IPS-18a (cell line): ENCODE measurements around the gene FHL2.
A peak's percentile ranks its signal among the peaks of the same experiment; 100 is the strongest.
"Not testable (repeated sequence)": the region's sequence is repeated elsewhere in the genome, so short reads cannot be mapped to it uniquely, and the experiment has no call there.

ENCODE experiments used
- H3K27ac ChIP-seq: one replicate; pipeline ENCODE4 v1.5.1; 2013; ENCODE audit warnings: low read length
- H3K27me3 ChIP-seq: one replicate; pipeline ENCODE4 v1.6.1; 2013; ENCODE audit warnings: mild to moderate bottlenecking, low read length; ENCODE audit not compliant: control insufficient read depth, insufficient read depth
- H3K36me3 ChIP-seq: one replicate; pipeline ENCODE4 v1.6.1; 2013; ENCODE audit warnings: low read depth, low read length; ENCODE audit not compliant: control insufficient read depth
- H3K4me1 ChIP-seq: one replicate; pipeline ENCODE4 v1.6.1; 2013; ENCODE audit warnings: low read depth, low read length; ENCODE audit not compliant: control insufficient read depth
- H3K4me3 ChIP-seq: one replicate; pipeline ENCODE4 v1.5.1; 2013; ENCODE audit warnings: low read length
- H3K9ac ChIP-seq: one replicate; pipeline ENCODE4 v1.6.1; 2013; ENCODE audit warnings: mild to moderate bottlenecking, low read length, moderate library complexity
- H3K9me3 ChIP-seq: one replicate; pipeline ENCODE4 v1.6.1; 2013; ENCODE audit warnings: low read depth, low read length; ENCODE audit not compliant: control insufficient read depth

Gene FHL2

DNA sequence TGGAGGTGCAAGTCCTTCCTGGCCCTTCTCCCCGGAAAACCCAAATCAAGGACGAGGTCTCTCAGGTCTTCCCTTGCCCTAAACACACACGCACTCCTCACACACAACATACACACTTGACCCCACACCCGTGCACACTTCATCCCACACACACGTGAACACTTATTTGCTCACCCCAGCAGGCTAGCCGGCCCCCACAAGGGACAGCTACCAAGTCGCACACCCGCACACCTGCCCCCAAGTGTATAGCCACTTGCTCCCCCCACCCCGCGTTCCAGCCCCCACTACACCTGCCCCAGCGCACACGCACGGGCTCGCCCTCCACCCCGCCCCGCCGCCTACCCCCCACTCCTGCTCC is 69.7 kb downstream of the FHL2 start:
- Histone ChIP-seq H3K9me3 (no peaks in the 10 kb centered on the region), H3K27ac (no peak overlapping the region), H3K9ac (peak overlapping the region; percentile 41), H3K36me3 (peaks cover 3% of the 10 kb centered on the region), H3K27me3 (no peaks in the 10 kb centered on the region), H3K4me3 (peak overlapping the region; percentile 65), H3K4me1 (peaks cover 24% of the 10 kb centered on the region)

GRCh38 chr2:105328281-105329196 is 70.3 kb downstream of the FHL2 start:
- no peak overlapping the region for H3K27ac ChIP-seq
- H3K4me3 ChIP-seq = peak overlapping the region; percentile 65
- peak overlapping the region; percentile 41 for H3K9ac ChIP-seq
- no peaks in the 10 kb centered on the region for H3K27me3 ChIP-seq
- H3K4me1 ChIP-seq = peaks cover 24% of the 10 kb centered on the region
- H3K36me3 ChIP-seq = no peaks in the 10 kb centered on the region
- no peaks in the 10 kb centered on the region for H3K9me3 ChIP-seq

GRCh38 chr2:105327690-105328089 is 71.2 kb downstream of the FHL2 start:
- H3K4me1 ChIP-seq = peaks cover 24% of the 10 kb centered on the region
- H3K27ac ChIP-seq = no peak overlapping the region
- no peak overlapping the region for H3K4me3 ChIP-seq
- H3K36me3 ChIP-seq = no peaks in the 10 kb centered on the region
- H3K9ac ChIP-seq = no peak overlapping the region
- H3K27me3 ChIP-seq = no peaks in the 10 kb centered on the region
- no peaks in the 10 kb centered on the region for H3K9me3 ChIP-seq

GRCh38 chr2:105327271-105327670 is 71.6 kb downstream of the FHL2 start:
- not testable (repeated sequence) for H3K9me3 ChIP-seq, H3K4me3 ChIP-seq, H3K27me3 ChIP-seq, H3K27ac ChIP-seq, H3K9ac ChIP-seq, H3K36me3 ChIP-seq
- H3K4me1 ChIP-seq = peaks cover 24% of the 10 kb centered on the region

DNA sequence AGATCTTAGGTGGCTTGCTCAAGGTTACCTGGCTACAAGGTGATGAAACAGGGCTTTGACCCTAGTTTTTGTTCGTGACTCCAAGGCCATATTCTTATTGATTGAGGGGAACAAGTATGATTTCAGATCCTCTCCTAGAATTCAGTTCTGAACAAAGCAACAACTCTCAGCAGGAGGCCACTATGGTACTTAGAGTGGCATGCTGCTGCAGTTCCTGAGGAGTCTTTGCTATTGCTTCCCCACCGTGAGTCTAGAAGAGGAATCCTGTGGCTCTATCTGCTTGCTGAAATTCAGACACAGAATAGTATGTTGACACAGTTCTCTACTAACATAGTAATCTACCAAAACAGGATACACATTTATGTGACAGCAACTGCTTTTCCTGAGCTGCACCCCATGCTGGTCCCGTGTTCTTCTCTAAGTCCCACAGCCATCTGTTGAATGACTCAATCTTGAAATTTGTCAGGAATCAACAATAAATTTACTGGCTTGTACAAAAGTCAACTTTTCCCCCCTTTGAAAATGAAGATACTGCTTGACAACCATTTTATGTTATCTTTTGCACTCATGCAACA is 73.4 kb downstream of the FHL2 start:
- Histone ChIP-seq H3K27ac (no peak overlapping the region), H3K27me3 (no peaks in the 10 kb centered on the region), H3K36me3 (no peaks in the 10 kb centered on the region), H3K9me3 (no peaks in the 10 kb centered on the region), H3K4me1 (peaks cover 21% of the 10 kb centered on the region), H3K9ac (no peak overlapping the region), H3K4me3 (no peak overlapping the region)

DNA sequence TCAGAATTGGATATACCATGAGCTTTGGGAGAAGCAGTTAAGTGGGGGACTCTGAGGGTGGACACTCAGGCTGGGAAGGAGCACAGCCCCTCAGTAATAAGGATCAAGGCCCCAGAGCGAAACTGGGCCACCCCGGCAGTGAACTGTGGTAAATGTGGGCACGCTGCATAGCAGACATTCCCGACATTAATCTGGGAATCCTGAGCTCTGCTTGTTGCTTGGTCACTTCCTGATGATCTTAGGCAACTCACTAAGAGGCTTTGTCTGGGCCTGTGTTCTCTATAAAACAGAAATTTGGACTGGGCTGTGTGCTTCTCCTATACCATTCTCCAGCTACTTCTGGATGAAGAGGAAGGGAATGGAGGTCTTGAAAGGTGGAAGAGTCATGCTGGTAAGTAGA is 74.1 kb downstream of the FHL2 start:
- Histone ChIP-seq H3K36me3 (no peaks in the 10 kb centered on the region), H3K9me3 (no peaks in the 10 kb centered on the region), H3K4me1 (peaks cover 16% of the 10 kb centered on the region), H3K27me3 (no peaks in the 10 kb centered on the region), H3K27ac (no peak overlapping the region), H3K9ac (no peak overlapping the region), H3K4me3 (no peak overlapping the region)

GRCh38 chr2:105324101-105324500 is 74.8 kb downstream of the FHL2 start:
- H3K9ac ChIP-seq = no peak overlapping the region
- no peak overlapping the region for H3K27ac ChIP-seq
- H3K36me3 ChIP-seq = no peaks in the 10 kb centered on the region
- H3K9me3 ChIP-seq = no peaks in the 10 kb centered on the region
- H3K4me3 ChIP-seq = no peak overlapping the region
- no peaks in the 10 kb centered on the region for H3K27me3 ChIP-seq
- H3K4me1 ChIP-seq = peaks cover 16% of the 10 kb centered on the region

DNA sequence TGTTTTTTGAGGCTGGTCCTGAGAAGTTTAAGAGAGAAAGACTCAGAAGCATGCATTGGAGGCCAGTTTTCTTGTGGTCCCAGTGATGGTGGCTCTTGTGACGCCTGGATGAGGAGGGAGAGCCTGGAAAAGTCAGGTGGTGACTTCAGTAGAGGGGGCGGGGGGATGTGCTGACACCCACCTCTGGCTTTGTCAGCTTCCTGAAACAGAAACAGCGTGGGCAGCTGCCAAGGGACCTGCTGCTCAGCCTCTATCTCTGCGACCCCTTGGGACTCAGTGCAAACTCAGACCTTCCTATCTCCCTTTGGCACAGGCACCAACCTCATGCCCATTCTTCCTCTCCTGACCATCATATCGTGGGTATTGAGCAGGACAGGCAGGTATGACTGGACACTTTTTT is 75.7 kb downstream of the FHL2 start:
- Histone ChIP-seq H3K9me3 (no peaks in the 10 kb centered on the region), H3K36me3 (no peaks in the 10 kb centered on the region), H3K4me3 (no peak overlapping the region), H3K4me1 (peaks cover 11% of the 10 kb centered on the region), H3K9ac (no peak overlapping the region), H3K27me3 (no peaks in the 10 kb centered on the region), H3K27ac (no peak overlapping the region)

GRCh38 chr2:105321875-105322646 is 76.8 kb downstream of the FHL2 start:
- no peaks in the 10 kb centered on the region for H3K27me3 ChIP-seq
- H3K27ac ChIP-seq = no peak overlapping the region
- H3K9me3 ChIP-seq = no peaks in the 10 kb centered on the region
- H3K4me3 ChIP-seq = no peak overlapping the region
- H3K9ac ChIP-seq = no peak overlapping the region
- peaks cover 11% of the 10 kb centered on the region for H3K4me1 ChIP-seq
- H3K36me3 ChIP-seq = no peaks in the 10 kb centered on the region

- H3K27ac ChIP-seq = no peak overlapping the region
- no peak overlapping the region for H3K9ac ChIP-seq
- no peaks in the 10 kb centered on the region for H3K27me3 ChIP-seq
- H3K4me3 ChIP-seq = no peak overlapping the region
- H3K9me3 ChIP-seq = no peaks in the 10 kb centered on the region
- no peaks in the 10 kb centered on the region for H3K36me3 ChIP-seq
- peaks cover 11% of the 10 kb centered on the region for H3K4me1 ChIP-seq
These were observed 78.1 kb downstream of the FHL2 start for GRCh38 chr2:105320651-105321215.

GRCh38 chr2:105317937-105318336 is 80.9 kb downstream of the FHL2 start:
- Histone ChIP-seq H3K27me3 (no peaks in the 10 kb centered on the region), H3K27ac (no peak overlapping the region), H3K9ac (no peak overlapping the region), H3K4me3 (no peak overlapping the region), H3K4me1 (no peaks in the 10 kb centered on the region), H3K36me3 (no peaks in the 10 kb centered on the region), H3K9me3 (no peaks in the 10 kb centered on the region)
